OCI-LY1 (cell line): ENCODE results near the gene MYL6.

Experiments
- CTCF ChIP-seq: fragments of 200-600 bp; sonication (generic), shearing (Covaris generic); IDR thresholded peaks from 2 replicates; pipeline ENCODE4 v1.5.1; 2017; ENCODE audit warnings: mild to moderate bottlenecking, antibody characterized with exemption, low read length, moderate library complexity, mixed read lengths
- EZH2 ChIP-seq: fragments of 200-600 bp; sonication (generic), shearing (Covaris generic); IDR thresholded peaks from 2 replicates; pipeline ENCODE4 v1.8.0; 2017; ENCODE audit warnings: borderline replicate concordance, mixed run types, mild to moderate bottlenecking, antibody characterized with exemption, low read length, moderate library complexity, mixed read lengths

GRCh38 chr12:56137853-56138571 is 20.1 kb upstream of the MYL6 start:
- TF ChIP-seq CTCF (no peak), EZH2 (no peak)
